Right hindlimb (tissue), 1 donor: Measurements from ENCODE around the gene IGFL1.
"Not testable (repeated sequence)": the region's sequence is repeated elsewhere in the genome, so short reads cannot be mapped to it uniquely, and the experiment has no call there.

ENCODE experiments used
- DNase-seq: peaks from one replicate; pipeline ENCODE4 v3.0.0-alpha.2; 2018

Gene IGFL1

DNA sequence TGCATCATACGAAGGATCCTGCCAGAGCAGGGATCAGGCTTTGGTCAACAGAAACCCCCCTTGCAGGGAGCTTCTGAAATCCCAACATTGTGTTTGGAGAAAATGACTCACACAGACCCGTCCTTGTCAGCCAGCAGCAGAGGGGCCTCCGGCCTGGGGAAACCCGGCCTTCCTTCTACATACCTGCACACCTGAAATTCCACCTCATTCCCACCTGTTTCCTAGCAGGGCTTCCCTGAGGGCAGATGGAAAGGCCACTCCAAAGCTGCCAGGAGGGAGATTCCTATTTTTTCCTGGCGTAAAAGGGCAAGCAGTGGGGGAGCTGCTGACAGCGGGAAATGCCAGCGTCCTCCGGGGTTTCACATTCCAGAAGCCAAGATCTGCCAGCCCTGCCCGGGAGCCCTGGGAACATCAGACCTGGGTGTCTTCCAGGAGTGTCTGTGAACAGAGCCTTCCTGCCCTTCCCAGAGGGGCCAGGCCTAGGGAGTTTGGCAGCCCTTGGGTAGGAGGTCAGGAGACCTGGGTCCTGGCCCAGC lies 3.0 kb upstream of the IGFL1 start:
- DNase-seq: no peak

- DNase-seq: no peak
Observed at GRCh38 chr19:46232029-46232428, 2.5 kb downstream of the IGFL1 start.

GRCh38 chr19:46232468-46232867 lies 2.9 kb downstream of the IGFL1 start:
- no peak for DNase-seq

DNA sequence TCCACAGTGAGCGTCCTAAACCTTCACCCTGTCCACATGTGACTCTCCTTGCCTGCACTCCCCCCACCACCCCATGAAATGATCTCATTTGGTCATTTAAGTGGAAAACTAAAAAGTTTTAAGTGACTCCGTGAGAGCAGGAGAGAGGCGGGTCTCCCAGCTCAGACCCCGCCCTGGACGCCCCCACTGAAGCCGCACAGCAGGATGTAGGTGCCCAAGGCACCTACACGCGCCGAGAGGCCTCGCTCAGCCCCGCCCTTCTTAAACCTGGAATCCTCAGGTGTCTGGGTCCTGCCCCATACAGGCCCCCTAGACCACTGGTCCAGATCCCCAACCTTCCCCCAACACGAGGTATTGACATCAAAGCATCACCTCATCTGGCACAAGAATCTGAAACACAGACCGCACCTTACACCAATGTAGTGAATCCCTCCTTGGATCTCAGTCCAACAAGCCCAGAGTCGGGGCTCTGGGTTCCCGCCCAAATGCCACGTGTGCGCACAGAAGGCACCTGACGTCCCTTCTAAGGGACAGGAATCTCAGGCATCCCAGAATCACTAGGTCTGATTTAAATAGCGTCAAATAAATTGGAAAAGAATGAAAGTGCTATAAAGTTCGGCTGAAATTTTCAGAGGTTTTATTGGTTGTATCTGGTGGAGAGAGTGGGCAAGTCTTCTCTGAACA lies 3.5 kb downstream of the IGFL1 start:
- DNase-seq: no peak

GRCh38 chr19:46233871-46234270 lies 4.3 kb downstream of the IGFL1 start:
- DNase-seq: not testable (repeated sequence)

DNA sequence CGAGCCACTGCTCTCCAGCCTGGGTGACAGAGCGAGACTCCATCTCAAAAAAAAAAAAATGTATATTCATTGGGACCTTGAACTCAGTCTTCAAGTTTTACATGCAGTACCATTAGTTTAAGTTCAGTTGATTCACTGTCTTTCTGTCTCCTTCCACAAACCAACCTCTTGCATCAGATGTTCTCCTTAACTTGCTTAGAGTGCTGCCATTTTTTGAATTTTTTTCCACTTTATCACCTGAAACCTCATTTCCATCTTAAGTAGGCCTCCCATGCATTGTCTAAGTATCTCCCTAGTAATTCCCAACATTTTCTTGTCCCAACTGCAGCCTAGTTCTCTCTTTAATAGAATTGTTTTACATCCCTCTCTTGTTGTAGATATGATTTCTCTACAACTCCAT lies 8.6 kb downstream of the IGFL1 start:
- not testable (repeated sequence) for DNase-seq

DNA sequence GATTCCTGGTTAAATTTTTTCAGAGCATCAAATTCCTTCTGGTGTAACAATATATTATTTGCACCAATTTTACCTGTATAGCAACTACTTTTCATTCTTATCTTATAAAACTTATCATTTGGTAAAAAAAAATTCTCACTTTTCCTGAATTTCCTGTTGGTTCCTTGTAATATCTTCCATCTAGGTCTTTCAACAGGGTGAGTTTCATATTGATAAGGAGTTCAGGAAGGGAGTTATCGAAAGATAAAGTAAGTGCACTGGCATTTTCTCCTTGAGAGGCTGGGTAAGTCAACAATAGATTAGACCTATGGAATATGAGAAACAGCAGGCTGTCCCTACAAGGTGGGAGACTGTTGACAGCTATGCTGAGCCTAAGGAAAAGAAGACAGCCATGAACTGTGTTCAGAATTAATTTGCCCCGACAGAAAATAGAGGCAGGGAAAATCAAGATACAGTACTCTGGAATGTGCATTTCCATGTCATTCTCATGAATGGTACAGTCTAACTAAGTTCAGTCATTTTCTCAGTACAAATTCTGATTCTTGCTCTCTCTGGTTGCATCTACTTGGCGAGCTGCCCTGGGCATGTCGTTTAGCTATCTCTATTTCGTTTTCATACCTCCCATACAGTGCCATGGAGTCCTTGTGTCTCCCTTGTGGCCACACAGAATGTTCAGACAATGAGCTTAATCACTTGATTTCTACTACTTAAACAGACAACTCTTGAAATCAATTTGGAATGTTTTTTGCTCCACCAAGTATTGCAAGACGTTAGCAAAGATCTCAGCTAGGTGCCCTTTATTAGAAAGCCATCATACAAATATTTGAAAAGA lies 9.9 kb downstream of the IGFL1 start:
- no peak for DNase-seq

- no peak for DNase-seq
Observed at GRCh38 chr19:46240693-46241092, 11.2 kb downstream of the IGFL1 start.

DNA sequence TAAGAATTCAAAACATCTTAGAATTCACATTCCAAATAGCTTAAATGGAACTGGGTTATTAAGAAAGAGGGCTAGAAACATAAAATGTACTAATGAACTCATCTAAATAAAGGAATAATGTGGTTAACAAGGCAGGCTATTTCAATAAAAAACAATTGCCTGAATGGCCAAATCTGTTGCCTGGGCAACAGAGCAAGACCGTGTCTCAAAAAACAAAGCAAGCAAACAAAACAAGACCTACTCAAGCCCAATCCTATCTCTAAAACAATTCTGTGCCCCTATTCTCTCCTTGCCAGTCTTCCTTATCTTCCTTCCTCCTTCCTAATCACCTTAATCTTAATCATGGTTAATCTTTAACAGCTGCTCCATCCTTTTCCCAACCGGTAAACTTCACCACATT lies 12.1 kb downstream of the IGFL1 start:
- DNase-seq: no peak

- not testable (repeated sequence) for DNase-seq
Observed at GRCh38 chr19:46243081-46243654, 13.6 kb downstream of the IGFL1 start.

DNA sequence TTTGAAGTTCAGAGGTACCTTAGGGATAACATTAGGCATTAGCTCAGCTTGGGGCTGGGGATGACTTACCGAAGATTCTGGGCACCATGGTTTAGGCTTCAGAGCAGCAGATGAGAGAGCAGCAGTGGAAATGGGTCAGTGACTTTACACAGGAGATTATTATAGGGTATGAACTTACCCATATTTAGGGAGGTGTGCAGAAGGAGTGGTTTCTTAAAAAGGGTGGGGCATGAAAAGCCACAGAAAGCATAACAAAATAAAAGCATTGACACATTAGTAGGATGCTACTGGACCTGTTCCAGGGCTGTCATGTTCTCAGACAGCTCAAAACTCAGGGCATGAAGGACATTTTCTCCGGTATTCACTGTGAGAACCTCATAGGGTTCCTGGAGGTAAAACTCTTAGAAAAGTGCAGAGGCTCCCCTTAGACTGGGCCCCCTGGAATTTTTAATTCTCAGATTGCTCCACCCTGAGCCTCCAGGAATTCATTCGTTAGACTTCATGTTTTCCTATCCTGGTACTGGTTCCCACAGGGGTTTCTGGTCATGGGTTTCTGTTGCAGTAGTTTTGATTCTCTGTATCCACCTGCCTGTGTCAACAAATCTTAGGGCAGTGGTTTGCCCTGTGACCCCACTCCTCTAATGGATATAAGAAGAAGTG lies 20.7 kb downstream of the IGFL1 start:
- no peak for DNase-seq

DNA sequence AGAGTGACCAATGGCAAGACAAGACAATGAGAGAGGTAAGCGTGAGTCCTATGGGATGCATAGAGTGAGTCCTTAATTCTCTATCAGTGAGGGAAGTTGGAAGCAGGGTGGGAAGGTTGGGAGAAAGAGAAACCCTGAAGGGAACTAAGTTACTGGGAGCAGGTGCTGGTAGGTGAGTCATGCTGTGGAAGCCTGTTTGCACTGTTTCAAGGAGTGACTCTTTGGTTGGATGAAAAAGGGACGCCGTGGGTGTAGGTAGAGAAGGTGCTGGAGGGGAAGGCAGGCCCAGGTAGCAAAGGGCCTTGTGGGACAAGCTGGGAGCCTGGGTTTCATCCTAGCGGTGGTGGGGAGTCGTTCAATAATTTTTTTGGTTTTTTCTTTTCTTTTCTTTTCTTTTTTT lies 21.9 kb downstream of the IGFL1 start:
- no peak for DNase-seq

- DNase-seq: no peak
Observed at GRCh38 chr19:46254776-46255175, 25.2 kb downstream of the IGFL1 start.

DNA sequence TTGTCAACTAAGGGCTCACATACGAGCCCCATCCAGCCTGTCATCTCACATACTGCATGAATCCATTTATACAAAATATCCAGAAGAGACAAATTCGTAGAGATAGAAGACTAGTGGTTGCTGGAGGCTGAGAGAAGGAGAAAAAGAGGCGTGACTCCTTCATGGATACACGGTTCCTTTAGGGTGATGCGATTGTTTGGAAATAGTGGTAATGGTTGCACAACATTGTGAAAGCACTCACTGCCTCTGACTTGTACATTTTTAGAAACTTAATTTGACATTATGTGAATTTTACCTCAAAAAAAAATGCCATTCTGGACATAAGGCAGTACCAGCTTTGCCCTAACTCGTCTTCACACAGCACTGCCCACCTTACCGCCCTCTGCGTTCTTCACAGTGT lies 27.3 kb downstream of the IGFL1 start:
- DNase-seq: no peak

DNA sequence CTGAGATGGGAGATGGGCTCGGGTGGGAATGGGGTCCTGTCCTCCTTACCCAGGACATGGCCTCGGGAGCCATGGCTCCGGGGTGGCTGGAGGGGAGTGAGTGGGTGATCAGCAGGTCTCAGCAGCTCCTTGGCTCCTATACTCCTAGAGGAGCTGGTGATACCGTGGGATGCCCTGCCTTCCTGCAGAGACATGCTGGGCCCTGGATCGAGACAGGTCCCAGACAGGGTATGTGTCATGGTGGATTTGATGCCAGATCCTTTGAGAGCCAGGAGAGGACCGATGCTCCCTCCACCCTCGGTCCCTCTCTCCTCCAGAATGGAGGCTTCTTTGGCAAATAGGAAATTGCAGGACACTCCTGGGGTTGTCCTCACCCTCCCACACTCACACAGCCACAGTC lies 32.0 kb downstream of the IGFL1 start:
- DNase-seq: not testable (repeated sequence)

GRCh38 chr19:46262684-46263296 lies 33.2 kb downstream of the IGFL1 start:
- not testable (repeated sequence) for DNase-seq

- not testable (repeated sequence) for DNase-seq
Observed at GRCh38 chr19:46264801-46265200, 35.3 kb downstream of the IGFL1 start.

GRCh38 chr19:46265217-46265828 lies 35.8 kb downstream of the IGFL1 start:
- peak; percentile 84 for DNase-seq

DNA sequence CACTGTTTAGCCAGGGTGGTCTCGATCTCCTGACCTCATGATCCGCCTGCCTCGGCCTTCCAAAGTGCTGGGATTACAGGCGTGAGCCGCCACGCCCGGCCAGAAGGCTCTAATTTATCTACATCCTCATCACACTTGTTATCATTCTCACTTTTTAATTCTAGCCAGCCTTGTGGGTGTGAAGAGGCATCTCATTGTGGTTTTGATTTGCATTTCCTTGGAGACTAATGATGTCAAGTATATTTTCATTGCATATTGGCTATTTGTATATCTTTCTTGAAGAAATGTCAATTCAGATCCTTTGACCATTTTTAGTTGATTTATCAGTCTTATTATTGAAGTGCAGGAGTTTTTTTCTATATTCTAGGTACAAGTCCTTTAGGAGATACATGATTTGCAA lies 39.6 kb downstream of the IGFL1 start:
- no peak for DNase-seq

DNA sequence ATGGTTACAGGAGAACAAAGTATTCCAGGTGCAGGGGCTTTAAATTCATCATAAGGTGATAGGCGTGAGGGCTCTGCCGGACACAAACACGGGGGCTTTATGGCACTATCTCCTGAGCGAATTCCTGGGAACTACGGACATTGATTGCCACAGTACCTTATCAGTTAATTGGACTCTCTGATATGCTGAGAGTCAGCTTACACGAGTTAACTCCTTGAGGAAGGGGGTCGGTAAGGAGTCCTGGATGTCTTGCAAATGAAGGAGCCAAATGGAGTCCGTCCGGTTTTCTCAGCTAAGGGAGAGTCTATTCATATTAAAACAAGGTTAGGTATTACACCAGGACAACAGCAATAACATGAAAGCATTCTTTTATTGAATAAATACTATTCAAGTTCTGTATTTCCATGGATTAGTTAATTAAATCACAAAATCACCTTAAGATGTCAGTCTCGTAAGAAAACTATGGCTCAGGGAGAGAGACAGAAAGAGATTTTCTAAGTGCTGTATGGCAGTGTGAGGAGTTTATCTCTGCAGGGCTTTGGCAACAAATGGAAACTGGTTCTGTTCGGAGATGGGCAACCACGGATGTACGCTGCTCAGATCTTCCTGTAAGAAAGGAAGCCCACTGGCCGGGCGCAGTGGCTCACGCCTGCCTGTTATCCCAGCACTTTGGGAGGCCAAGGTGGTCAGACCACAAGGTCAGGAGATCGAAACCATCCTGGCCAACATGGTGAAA lies 41.1 kb downstream of the IGFL1 start:
- no peak for DNase-seq

DNA sequence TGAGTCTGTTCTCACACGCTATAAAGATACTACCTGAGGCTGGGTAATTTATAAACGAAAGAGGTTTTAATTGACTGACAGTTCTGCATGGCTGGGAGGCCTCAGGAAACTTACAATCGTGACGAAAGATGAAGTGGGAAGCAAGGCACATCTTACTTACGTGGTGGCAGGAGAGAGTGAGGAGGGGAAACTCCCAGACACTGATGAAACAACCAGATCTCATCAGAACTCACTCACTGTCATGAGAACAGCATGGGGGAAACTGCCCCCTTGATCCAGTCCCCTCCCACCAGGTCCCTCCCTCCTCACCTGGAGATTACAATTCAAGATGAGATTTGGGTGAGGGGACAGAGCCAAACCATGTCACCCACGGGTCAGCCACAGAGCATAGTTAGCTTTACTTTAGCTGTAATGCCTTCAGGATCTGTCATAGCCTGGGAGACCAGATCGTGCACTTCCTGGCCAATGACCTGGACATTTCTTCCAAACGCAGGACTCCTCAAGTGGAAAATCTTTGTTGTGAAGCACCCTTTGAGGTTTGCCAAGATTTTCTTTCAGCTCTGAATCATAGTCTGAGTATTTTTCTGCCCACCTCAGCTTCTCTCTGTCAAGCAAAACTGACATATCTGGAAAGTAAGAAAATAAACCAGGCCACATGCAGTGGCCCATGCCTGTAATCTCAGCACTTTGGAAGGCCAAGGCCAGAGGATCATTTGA lies 42.1 kb downstream of the IGFL1 start:
- DNase-seq: no peak
